ENCODE measurements around the gene CST4.
"Not testable (repeated sequence)": the region's sequence is repeated elsewhere in the genome, so short reads cannot be mapped to it uniquely, and the experiment has no call there.

CST4 gene

GRCh38 chr20:23705895-23706294, 17.1 kb upstream of the CST4 start:
- Histone ChIP-seq H3K4me1 (ENCODE audit: control insufficient read depth, low read depth, low read length) (no peaks in the 10 kb centered on the region), H3K4me3 (ENCODE audit: low read length) (no peak overlapping the region), H3K27ac (ENCODE audit: low read length) (no peak overlapping the region), H3K27me3 (ENCODE audit: control insufficient read depth, insufficient read depth, low read length) (no peaks in the 10 kb centered on the region), H3K36me3 (ENCODE audit: control insufficient read depth, low read depth, low read length) (no peaks in the 10 kb centered on the region), H3K9ac (ENCODE audit: low read length) (no peak overlapping the region), H3K9me3 (ENCODE audit: control insufficient read depth, low read depth, low read length) (no peaks in the 10 kb centered on the region)

GRCh38 chr20:23702021-23702420, 13.2 kb upstream of the CST4 start:
- Histone ChIP-seq H3K4me1 (ENCODE audit: control insufficient read depth, low read depth, low read length) (no peaks in the 10 kb centered on the region), H3K9me3 (ENCODE audit: control insufficient read depth, low read depth, low read length) (no peaks in the 10 kb centered on the region), H3K27me3 (ENCODE audit: control insufficient read depth, insufficient read depth, low read length) (no peaks in the 10 kb centered on the region), H3K27ac (ENCODE audit: low read length) (no peak overlapping the region), H3K4me3 (ENCODE audit: low read length) (no peak overlapping the region), H3K9ac (ENCODE audit: low read length) (no peak overlapping the region), H3K36me3 (ENCODE audit: control insufficient read depth, low read depth, low read length) (no peaks in the 10 kb centered on the region)

GRCh38 chr20:23700931-23701330, 12.1 kb upstream of the CST4 start:
- H3K4me1 ChIP-seq (ENCODE audit: control insufficient read depth, low read depth, low read length): no peaks in the 10 kb centered on the region
- no peak overlapping the region for H3K27ac ChIP-seq (ENCODE audit: low read length)
- H3K36me3 ChIP-seq (ENCODE audit: control insufficient read depth, low read depth, low read length): no peaks in the 10 kb centered on the region
- no peak overlapping the region for H3K4me3 ChIP-seq (ENCODE audit: low read length)
- no peaks in the 10 kb centered on the region for H3K9me3 ChIP-seq (ENCODE audit: control insufficient read depth, low read depth, low read length)
- no peaks in the 10 kb centered on the region for H3K27me3 ChIP-seq (ENCODE audit: control insufficient read depth, insufficient read depth, low read length)
- H3K9ac ChIP-seq (ENCODE audit: low read length): no peak overlapping the region

- H3K9me3 ChIP-seq (ENCODE audit: control insufficient read depth, low read depth, low read length): no peaks in the 10 kb centered on the region
- H3K4me3 ChIP-seq (ENCODE audit: low read length): no peak overlapping the region
- H3K4me1 ChIP-seq (ENCODE audit: control insufficient read depth, low read depth, low read length): peaks cover 11% of the 10 kb centered on the region
- H3K27ac ChIP-seq (ENCODE audit: low read length): no peak overlapping the region
- no peaks in the 10 kb centered on the region for H3K27me3 ChIP-seq (ENCODE audit: control insufficient read depth, insufficient read depth, low read length)
- H3K9ac ChIP-seq (ENCODE audit: low read length): no peak overlapping the region
- H3K36me3 ChIP-seq (ENCODE audit: control insufficient read depth, low read depth, low read length): no peaks in the 10 kb centered on the region
Observed at GRCh38 chr20:23697947-23698346, 9.1 kb upstream of the CST4 start.

- H3K27ac ChIP-seq (ENCODE audit: low read length); H3K27me3 ChIP-seq (ENCODE audit: control insufficient read depth, insufficient read depth, low read length); H3K9ac ChIP-seq (ENCODE audit: low read length); H3K4me3 ChIP-seq (ENCODE audit: low read length); H3K9me3 ChIP-seq (ENCODE audit: control insufficient read depth, low read depth, low read length); H3K36me3 ChIP-seq (ENCODE audit: control insufficient read depth, low read depth, low read length): not testable (repeated sequence)
- H3K4me1 ChIP-seq (ENCODE audit: control insufficient read depth, low read depth, low read length): peaks cover 11% of the 10 kb centered on the region
Observed at GRCh38 chr20:23695068-23695395, 6.2 kb upstream of the CST4 start.

GRCh38 chr20:23694178-23695067, 5.6 kb upstream of the CST4 start:
- not testable (repeated sequence) for H3K9me3 ChIP-seq (ENCODE audit: control insufficient read depth, low read depth, low read length); H3K27me3 ChIP-seq (ENCODE audit: control insufficient read depth, insufficient read depth, low read length); H3K9ac ChIP-seq (ENCODE audit: low read length); H3K4me3 ChIP-seq (ENCODE audit: low read length); H3K36me3 ChIP-seq (ENCODE audit: control insufficient read depth, low read depth, low read length); H3K27ac ChIP-seq (ENCODE audit: low read length)
- peaks cover 11% of the 10 kb centered on the region for H3K4me1 ChIP-seq (ENCODE audit: control insufficient read depth, low read depth, low read length)

GRCh38 chr20:23692725-23693619, 4.1 kb upstream of the CST4 start:
- not testable (repeated sequence) for H3K36me3 ChIP-seq (ENCODE audit: control insufficient read depth, low read depth, low read length); H3K4me3 ChIP-seq (ENCODE audit: low read length)

GRCh38 chr20:23691675-23692074, 2.8 kb upstream of the CST4 start:
- Histone ChIP-seq H3K4me3 (ENCODE audit: low read length) (no peak overlapping the region), H3K27ac (ENCODE audit: low read length) (no peak overlapping the region), H3K9ac (ENCODE audit: low read length) (no peak overlapping the region), H3K27me3 (ENCODE audit: control insufficient read depth, insufficient read depth, low read length) (no peaks in the 10 kb centered on the region), H3K9me3 (ENCODE audit: control insufficient read depth, low read depth, low read length) (no peaks in the 10 kb centered on the region), H3K36me3 (ENCODE audit: control insufficient read depth, low read depth, low read length) (no peaks in the 10 kb centered on the region), H3K4me1 (ENCODE audit: control insufficient read depth, low read depth, low read length) (peaks cover 11% of the 10 kb centered on the region)

More at GRCh38 chr20:23692725-23693619, 4.1 kb upstream of the CST4 start:
- H3K27me3 ChIP-seq (ENCODE audit: control insufficient read depth, insufficient read depth, low read length); H3K9ac ChIP-seq (ENCODE audit: low read length); H3K9me3 ChIP-seq (ENCODE audit: control insufficient read depth, low read depth, low read length); H3K27ac ChIP-seq (ENCODE audit: low read length): not testable (repeated sequence)
- H3K4me1 ChIP-seq (ENCODE audit: control insufficient read depth, low read depth, low read length): peaks cover 11% of the 10 kb centered on the region

- Histone ChIP-seq H3K27me3 (ENCODE audit: control insufficient read depth, insufficient read depth, low read length) (no peaks in the 10 kb centered on the region), H3K9me3 (ENCODE audit: control insufficient read depth, low read depth, low read length) (no peaks in the 10 kb centered on the region), H3K4me1 (ENCODE audit: control insufficient read depth, low read depth, low read length) (peaks cover 11% of the 10 kb centered on the region), H3K36me3 (ENCODE audit: control insufficient read depth, low read depth, low read length) (no peaks in the 10 kb centered on the region), H3K27ac (ENCODE audit: low read length) (no peak overlapping the region), H3K9ac (ENCODE audit: low read length) (no peak overlapping the region), H3K4me3 (ENCODE audit: low read length) (no peak overlapping the region)
Observed at GRCh38 chr20:23690581-23690980, 1.7 kb upstream of the CST4 start.

- Histone ChIP-seq H3K4me3 (ENCODE audit: low read length) (no peak overlapping the region), H3K36me3 (ENCODE audit: control insufficient read depth, low read depth, low read length) (no peaks in the 10 kb centered on the region), H3K9ac (ENCODE audit: low read length) (no peak overlapping the region), H3K9me3 (ENCODE audit: control insufficient read depth, low read depth, low read length) (no peaks in the 10 kb centered on the region), H3K27ac (ENCODE audit: low read length) (no peak overlapping the region), H3K27me3 (ENCODE audit: control insufficient read depth, insufficient read depth, low read length) (no peaks in the 10 kb centered on the region), H3K4me1 (ENCODE audit: control insufficient read depth, low read depth, low read length) (no peaks in the 10 kb centered on the region)
Observed at GRCh38 chr20:23689399-23689690, 507 bp upstream of the CST4 start.

GRCh38 chr20:23687986-23688385, 852 bp downstream of the CST4 start:
- H3K4me3 ChIP-seq (ENCODE audit: low read length): no peak overlapping the region
- no peaks in the 10 kb centered on the region for H3K4me1 ChIP-seq (ENCODE audit: control insufficient read depth, low read depth, low read length)
- H3K27me3 ChIP-seq (ENCODE audit: control insufficient read depth, insufficient read depth, low read length): no peaks in the 10 kb centered on the region
- no peak overlapping the region for H3K9ac ChIP-seq (ENCODE audit: low read length)
- H3K9me3 ChIP-seq (ENCODE audit: control insufficient read depth, low read depth, low read length): no peaks in the 10 kb centered on the region
- no peak overlapping the region for H3K27ac ChIP-seq (ENCODE audit: low read length)
- H3K36me3 ChIP-seq (ENCODE audit: control insufficient read depth, low read depth, low read length): no peaks in the 10 kb centered on the region
